Ishikawa (cell line): ENCODE data around the gene CDS1.

Source experiments
- CEBPB ChIP-seq: IDR thresholded peaks from 2 replicates; pipeline ENCODE4 v1.6.1; 2012
- CREB1 ChIP-seq: IDR thresholded peaks from 2 replicates; pipeline ENCODE4 v1.6.1; 2012; ENCODE audit warnings: low read depth
- EGR1 ChIP-seq: IDR thresholded peaks from 2 replicates; pipeline ENCODE4 v1.6.1; 2012
- EP300 ChIP-seq: IDR thresholded peaks from 2 replicates; pipeline ENCODE4 v1.6.1; 2012; ENCODE audit warnings: borderline replicate concordance
- FOXM1 ChIP-seq: IDR thresholded peaks from 2 replicates; pipeline ENCODE4 v1.6.1; 2012; ENCODE audit warnings: low read depth, borderline replicate concordance
- NFIC ChIP-seq: IDR thresholded peaks from 2 replicates; pipeline ENCODE4 v1.6.1; 2012
- RAD21 ChIP-seq: IDR thresholded peaks from 2 replicates; pipeline ENCODE4 v1.6.1; 2012; ENCODE audit warnings: low read depth
- TAF1 ChIP-seq: IDR thresholded peaks from 2 replicates; pipeline ENCODE4 v1.6.1; 2012; ENCODE audit warnings: low read depth, mild to moderate bottlenecking
- TCF12 ChIP-seq: IDR thresholded peaks from 2 replicates; pipeline ENCODE4 v1.6.1; 2012; ENCODE audit warnings: low read depth
- TEAD4 ChIP-seq: IDR thresholded peaks from 2 replicates; pipeline ENCODE4 v1.6.1; 2012
- YY1 ChIP-seq: IDR thresholded peaks from 2 replicates; pipeline ENCODE4 v1.6.1; 2012; ENCODE audit warnings: low read depth
- ZBTB7A ChIP-seq: IDR thresholded peaks from 2 replicates; pipeline ENCODE4 v1.6.1; 2012; ENCODE audit warnings: low read depth
- TF ChIP-seq, protein P1 (sequence below): IDR thresholded peaks from 2 replicates; pipeline ENCODE4 v1.6.1; 2012
- TF ChIP-seq, protein P2 (sequence below): IDR thresholded peaks from 2 replicates; pipeline ENCODE4 v1.6.1; 2012; ENCODE audit warnings: low read depth, mild to moderate bottlenecking
- TF ChIP-seq, protein P3 (sequence below): IDR thresholded peaks from 2 replicates; pipeline ENCODE4 v1.6.1; 2012

Gene CDS1

DNA sequence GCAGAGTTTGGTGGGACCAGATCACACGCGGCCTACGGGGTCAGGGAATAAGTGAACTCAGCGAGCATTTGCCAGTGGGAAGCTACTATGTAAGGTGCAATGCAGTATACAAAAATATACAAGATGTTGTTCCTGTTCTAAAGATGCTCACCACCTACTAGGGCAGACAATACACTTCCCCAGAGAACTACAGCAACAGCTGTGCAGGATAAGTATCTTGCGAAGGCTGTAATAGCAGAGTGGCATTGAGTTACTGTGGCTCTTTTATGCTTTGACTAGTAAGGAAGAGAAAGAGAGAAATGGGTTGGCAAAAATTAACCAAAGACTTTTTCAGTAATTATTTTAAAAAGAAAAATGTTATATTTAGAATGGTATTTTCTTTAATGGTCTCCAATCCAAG is 61.2 kb downstream of the CDS1 start:
- TF ChIP-seq NFIC (no peak), YY1 (no peak), EGR1 (no peak), TAF1 (no peak), TEAD4 (no peak), EP300 (no peak), CEBPB (no peak), ZBTB7A (no peak), FOXM1 (no peak), TCF12 (no peak), RAD21 (no peak), CREB1 (no peak)
- TF ChIP-seq, protein P1, sequence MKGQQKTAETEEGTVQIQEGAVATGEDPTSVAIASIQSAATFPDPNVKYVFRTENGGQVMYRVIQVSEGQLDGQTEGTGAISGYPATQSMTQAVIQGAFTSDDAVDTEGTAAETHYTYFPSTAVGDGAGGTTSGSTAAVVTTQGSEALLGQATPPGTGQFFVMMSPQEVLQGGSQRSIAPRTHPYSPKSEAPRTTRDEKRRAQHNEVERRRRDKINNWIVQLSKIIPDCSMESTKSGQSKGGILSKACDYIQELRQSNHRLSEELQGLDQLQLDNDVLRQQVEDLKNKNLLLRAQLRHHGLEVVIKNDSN = no peak
- TF ChIP-seq, protein P2, sequence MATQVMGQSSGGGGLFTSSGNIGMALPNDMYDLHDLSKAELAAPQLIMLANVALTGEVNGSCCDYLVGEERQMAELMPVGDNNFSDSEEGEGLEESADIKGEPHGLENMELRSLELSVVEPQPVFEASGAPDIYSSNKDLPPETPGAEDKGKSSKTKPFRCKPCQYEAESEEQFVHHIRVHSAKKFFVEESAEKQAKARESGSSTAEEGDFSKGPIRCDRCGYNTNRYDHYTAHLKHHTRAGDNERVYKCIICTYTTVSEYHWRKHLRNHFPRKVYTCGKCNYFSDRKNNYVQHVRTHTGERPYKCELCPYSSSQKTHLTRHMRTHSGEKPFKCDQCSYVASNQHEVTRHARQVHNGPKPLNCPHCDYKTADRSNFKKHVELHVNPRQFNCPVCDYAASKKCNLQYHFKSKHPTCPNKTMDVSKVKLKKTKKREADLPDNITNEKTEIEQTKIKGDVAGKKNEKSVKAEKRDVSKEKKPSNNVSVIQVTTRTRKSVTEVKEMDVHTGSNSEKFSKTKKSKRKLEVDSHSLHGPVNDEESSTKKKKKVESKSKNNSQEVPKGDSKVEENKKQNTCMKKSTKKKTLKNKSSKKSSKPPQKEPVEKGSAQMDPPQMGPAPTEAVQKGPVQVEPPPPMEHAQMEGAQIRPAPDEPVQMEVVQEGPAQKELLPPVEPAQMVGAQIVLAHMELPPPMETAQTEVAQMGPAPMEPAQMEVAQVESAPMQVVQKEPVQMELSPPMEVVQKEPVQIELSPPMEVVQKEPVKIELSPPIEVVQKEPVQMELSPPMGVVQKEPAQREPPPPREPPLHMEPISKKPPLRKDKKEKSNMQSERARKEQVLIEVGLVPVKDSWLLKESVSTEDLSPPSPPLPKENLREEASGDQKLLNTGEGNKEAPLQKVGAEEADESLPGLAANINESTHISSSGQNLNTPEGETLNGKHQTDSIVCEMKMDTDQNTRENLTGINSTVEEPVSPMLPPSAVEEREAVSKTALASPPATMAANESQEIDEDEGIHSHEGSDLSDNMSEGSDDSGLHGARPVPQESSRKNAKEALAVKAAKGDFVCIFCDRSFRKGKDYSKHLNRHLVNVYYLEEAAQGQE = no peak
- TF ChIP-seq, protein P3, sequence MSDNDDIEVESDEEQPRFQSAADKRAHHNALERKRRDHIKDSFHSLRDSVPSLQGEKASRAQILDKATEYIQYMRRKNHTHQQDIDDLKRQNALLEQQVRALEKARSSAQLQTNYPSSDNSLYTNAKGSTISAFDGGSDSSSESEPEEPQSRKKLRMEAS = no peak

DNA sequence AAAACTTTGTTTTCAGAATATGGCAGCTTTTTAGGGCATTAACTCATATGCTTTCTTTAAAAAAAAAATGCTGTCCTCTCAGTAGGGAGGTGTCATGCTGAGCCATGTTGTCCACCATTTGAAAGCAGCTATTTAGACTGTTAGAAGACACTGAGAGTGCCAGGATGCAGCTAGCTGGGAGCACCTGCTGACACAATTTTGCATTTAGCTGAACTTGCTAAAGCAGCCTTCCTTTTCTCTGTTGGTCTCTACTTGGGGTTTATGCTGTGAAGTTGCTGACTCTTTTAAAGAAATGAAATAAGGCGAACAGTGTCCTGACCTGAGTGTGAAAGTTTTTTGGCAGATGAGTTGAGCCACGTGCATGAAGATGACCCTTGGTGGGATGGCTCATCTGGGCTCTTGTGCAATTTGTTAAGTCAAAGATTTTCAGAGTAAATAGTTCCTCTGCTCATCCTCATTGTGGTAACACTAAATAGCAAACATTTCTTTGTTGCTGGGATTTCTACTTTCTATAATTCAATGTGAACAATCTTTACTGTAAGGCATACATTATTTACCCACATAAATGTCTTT is 64.5 kb downstream of the CDS1 start:
- TF ChIP-seq, protein P3 = no peak
- TF ChIP-seq EGR1 (no peak), EP300 (no peak), TEAD4 (no peak), CEBPB (no peak), NFIC (no peak), CREB1 (no peak), RAD21 (no peak)
- TF ChIP-seq, protein P2 = no peak

DNA sequence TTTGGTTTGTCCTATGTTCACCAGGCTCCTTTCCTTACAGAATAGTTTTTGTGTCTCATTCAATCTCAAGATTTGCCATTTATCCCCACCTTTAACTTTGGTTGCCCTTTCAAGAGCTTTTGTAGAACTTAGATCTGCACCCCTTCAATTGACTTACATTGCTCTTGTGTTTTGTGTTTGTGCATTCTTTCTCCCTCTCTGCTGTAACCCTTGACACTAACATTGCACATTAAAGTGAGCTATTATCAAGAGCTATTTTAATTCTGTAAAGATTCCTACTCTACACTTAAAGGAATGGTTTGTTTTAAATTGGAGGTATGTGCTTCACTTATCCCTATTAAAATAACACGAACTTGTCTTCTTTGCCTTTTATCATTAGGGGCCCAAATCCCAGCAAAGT is 65.3 kb downstream of the CDS1 start:
- no peak for TF ChIP-seq RAD21
- no peak for TF ChIP-seq TAF1
- no peak for TF ChIP-seq FOXM1
- TF ChIP-seq, protein P2 = no peak
- no peak for TF ChIP-seq NFIC
- TF ChIP-seq, protein P1 = no peak
- TF ChIP-seq TCF12 = no peak
- no peak for TF ChIP-seq EGR1
- no peak for TF ChIP-seq YY1
- no peak for TF ChIP-seq ZBTB7A
- no peak for TF ChIP-seq CREB1
- no peak for TF ChIP-seq TEAD4
- TF ChIP-seq, protein P3 = no peak
- no peak for TF ChIP-seq CEBPB
- no peak for TF ChIP-seq EP300

DNA sequence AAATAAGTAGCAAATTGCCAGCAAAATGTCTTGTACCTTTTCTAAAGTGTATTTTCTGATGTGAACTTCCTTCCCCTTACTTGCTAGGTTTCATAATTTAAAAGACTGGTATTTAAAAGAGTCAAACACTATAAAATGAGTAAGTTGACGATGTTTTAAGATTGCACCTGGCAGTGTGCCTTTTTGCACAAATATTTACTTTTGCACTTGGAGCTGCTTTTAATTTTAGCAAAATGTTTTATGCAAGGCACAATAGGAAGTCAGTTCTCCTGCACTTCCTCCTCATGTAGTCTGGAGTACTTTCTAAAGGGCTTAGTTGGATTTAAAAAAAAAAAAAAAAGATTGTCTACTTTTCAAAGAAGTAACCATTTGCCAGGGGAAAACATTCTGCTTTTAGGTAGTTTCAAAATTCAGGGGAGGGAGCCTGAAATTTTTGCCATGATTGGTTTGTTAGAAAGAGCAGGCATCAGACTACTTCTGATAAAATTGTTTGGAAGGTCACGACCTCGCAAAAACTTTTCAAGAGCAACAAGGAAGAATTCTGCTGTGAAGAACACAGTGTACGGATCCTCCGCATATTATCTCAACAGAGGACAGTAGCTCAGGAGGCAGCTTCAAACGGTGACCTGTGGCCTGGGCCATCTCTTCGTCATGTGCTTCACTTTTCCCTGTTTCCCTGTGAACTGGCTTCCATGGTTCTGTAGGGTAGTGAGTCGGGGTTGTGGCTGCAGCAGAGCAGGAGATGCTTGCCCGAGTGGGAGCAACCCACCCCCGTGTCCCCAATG is 66.1 kb downstream of the CDS1 start:
- TF ChIP-seq TCF12 = no peak
- TF ChIP-seq ZBTB7A = no peak
- no peak for TF ChIP-seq YY1
- TF ChIP-seq CEBPB = no peak
- no peak for TF ChIP-seq TEAD4
- TF ChIP-seq, protein P2 = no peak
- TF ChIP-seq NFIC = no peak
- TF ChIP-seq, protein P3 = no peak
- TF ChIP-seq TAF1 = no peak
- TF ChIP-seq RAD21 = no peak
- TF ChIP-seq, protein P1 = no peak
- no peak for TF ChIP-seq FOXM1
- no peak for TF ChIP-seq EP300
- no peak for TF ChIP-seq CREB1
- no peak for TF ChIP-seq EGR1
